ENCODE measurements around the gene BEND7.

DNA sequence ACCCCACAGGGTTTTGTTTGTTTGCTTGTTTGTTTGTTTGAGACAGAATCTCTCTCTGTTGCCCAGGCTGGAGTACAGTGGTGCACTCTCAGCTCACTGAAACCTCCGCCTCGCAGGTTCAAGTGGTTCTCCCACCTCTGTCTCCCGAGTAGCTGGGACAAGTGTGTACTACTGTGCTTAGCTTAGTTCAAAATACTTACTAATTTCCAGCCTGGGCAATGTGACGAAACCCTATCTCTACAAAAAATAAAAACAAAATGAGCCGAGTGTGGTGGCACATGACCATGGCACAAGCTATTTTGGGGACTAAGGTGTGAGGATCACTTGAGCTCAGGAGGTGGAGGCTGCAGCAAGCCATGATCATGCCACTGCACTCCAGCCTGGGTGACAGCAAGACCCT lies 42.7 kb upstream of the BEND7 start:
- TF ChIP-seq CEBPZ (IDR thresholded peaks at IDR 0.05; ENCODE audit: low read length) (no peak), HMG20A (CRISPR knock-in tag; IDR thresholded peaks at IDR 0.05; ENCODE audit: borderline replicate concordance) (no peak), MBD4 (IDR thresholded peaks at IDR 0.05; ENCODE audit: borderline replicate concordance, low read length) (no peak), RAD21 (CRISPR knock-in tag; IDR thresholded peaks at IDR 0.05) (no peak), ISL2 (CRISPR knock-in tag; IDR thresholded peaks at IDR 0.05) (no peak)
- TF ChIP-seq, protein P1, sequence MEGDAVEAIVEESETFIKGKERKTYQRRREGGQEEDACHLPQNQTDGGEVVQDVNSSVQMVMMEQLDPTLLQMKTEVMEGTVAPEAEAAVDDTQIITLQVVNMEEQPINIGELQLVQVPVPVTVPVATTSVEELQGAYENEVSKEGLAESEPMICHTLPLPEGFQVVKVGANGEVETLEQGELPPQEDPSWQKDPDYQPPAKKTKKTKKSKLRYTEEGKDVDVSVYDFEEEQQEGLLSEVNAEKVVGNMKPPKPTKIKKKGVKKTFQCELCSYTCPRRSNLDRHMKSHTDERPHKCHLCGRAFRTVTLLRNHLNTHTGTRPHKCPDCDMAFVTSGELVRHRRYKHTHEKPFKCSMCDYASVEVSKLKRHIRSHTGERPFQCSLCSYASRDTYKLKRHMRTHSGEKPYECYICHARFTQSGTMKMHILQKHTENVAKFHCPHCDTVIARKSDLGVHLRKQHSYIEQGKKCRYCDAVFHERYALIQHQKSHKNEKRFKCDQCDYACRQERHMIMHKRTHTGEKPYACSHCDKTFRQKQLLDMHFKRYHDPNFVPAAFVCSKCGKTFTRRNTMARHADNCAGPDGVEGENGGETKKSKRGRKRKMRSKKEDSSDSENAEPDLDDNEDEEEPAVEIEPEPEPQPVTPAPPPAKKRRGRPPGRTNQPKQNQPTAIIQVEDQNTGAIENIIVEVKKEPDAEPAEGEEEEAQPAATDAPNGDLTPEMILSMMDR (CRISPR knock-in tag; IDR thresholded peaks at IDR 0.05), result no peak

Data from HepG2 (cell line).